Right atrium auricular region (tissue), 2 donors: ENCODE results near the gene ADGRV1. TPM values are rescaled to one million over a fixed set of nuclear protein-coding genes. Genes with fewer than 3 reads are reported as not detected.

Source experiments
- DNase-seq: peaks from one replicate; pipeline ENCODE4 v3.0.0-alpha.2; 2019; ENCODE audit warnings: low spot score
- H3K27ac ChIP-seq, 2 donors: fragments of 200-600 bp; sonication (generic); 1 replicate in 1 of 2; 2 replicates in 1 of 2; pipeline ENCODE4 v1.5.1; 2016 to 2019
- H3K27me3 ChIP-seq, 2 donors: fragments of 200-600 bp; sonication (generic); one replicate each; pipeline versions ENCODE4 v1.5.1 to v1.6.0; 2017 to 2019
- H3K36me3 ChIP-seq: fragments of 200-600 bp; sonication (generic); one replicate; pipeline ENCODE4 v1.5.1; 2016
- H3K4me1 ChIP-seq, 2 donors: fragments of 200-600 bp; sonication (generic); one replicate each; pipeline versions ENCODE4 v1.5.1 to v1.6.0; 2017 to 2019
- H3K4me3 ChIP-seq, 2 donors: fragments of 200-600 bp; sonication (generic); 1 replicate in 1 of 2; 2 replicates in 1 of 2; pipeline ENCODE4 v1.5.1; 2017 to 2019; ENCODE audit warnings: mild to moderate bottlenecking in 1 of 2, moderate library complexity in 1 of 2
- H3K9me3 ChIP-seq, 2 donors: fragments of 200-600 bp; sonication (generic); one replicate each; pipeline ENCODE4 v1.5.1; 2019
- CTCF ChIP-seq, 2 donors: fragments of 200-600 bp; sonication (generic); IDR thresholded peaks; one replicate each; pipeline ENCODE4 v1.5.1; 2019; ENCODE audit warnings: antibody characterized with exemption in 2 of 2
- total RNA-seq, 2 donors: library from RNA; depleted of rRNA; stranded (reverse); fragments of >200 nt; gene quantifications; one replicate each; pipeline ENCODE4 v1.1.0, GENCODE V29; 2016

Gene ADGRV1
- total RNA-seq, 2 donors from 2014 or later, result 1.4 to 1.8 TPM

GRCh38 chr5:91022518-91022917, 463.9 kb downstream of the ADGRV1 start:
- no peak overlapping the region for H3K27ac ChIP-seq
- no peak for TF ChIP-seq CTCF (IDR thresholded peaks at IDR 0.05)

GRCh38 chr5:91024206-91024605, 465.6 kb downstream of the ADGRV1 start:
- Histone ChIP-seq H3K4me3 (no peak overlapping the region), H3K27me3 (no peaks in the 10 kb centered on the region), H3K9me3 (no peaks in the 10 kb centered on the region), H3K27ac (no peak overlapping the region), H3K4me1 (no peaks in the 10 kb centered on the region), H3K36me3 (no peaks in the 10 kb centered on the region)
- no peak for TF ChIP-seq CTCF (IDR thresholded peaks at IDR 0.05)
- DNase-seq, result no peak

More at GRCh38 chr5:91022518-91022917, 463.9 kb downstream of the ADGRV1 start:
- Histone ChIP-seq H3K4me1 (no peaks in the 10 kb centered on the region), H3K36me3 (no peaks in the 10 kb centered on the region), H3K27me3 (no peaks in the 10 kb centered on the region), H3K9me3 (no peaks in the 10 kb centered on the region), H3K4me3 (no peak overlapping the region)
- no peak for DNase-seq

- no peak for TF ChIP-seq CTCF (IDR thresholded peaks at IDR 0.05)
- H3K36me3 ChIP-seq, result no peaks in the 10 kb centered on the region
- DNase-seq, result no peak
- H3K4me3 ChIP-seq, result no peak overlapping the region
- H3K4me1 ChIP-seq, result no peaks in the 10 kb centered on the region
- H3K9me3 ChIP-seq, result no peaks in the 10 kb centered on the region
- H3K27ac ChIP-seq, result no peak overlapping the region
- no peaks in the 10 kb centered on the region for H3K27me3 ChIP-seq
Measured at GRCh38 chr5:91024727-91025126, 466.1 kb downstream of the ADGRV1 start.

- no peak overlapping the region for H3K4me3 ChIP-seq
- H3K4me1 ChIP-seq, result no peaks in the 10 kb centered on the region
- TF ChIP-seq CTCF (IDR thresholded peaks at IDR 0.05), result no peak
- H3K27me3 ChIP-seq, result no peaks in the 10 kb centered on the region
- no peak for DNase-seq
- no peaks in the 10 kb centered on the region for H3K9me3 ChIP-seq
- H3K27ac ChIP-seq, result no peak overlapping the region
- no peaks in the 10 kb centered on the region for H3K36me3 ChIP-seq
Measured at GRCh38 chr5:91025449-91025848, 466.9 kb downstream of the ADGRV1 start.

- no peak for TF ChIP-seq CTCF (IDR thresholded peaks at IDR 0.05)
- Histone ChIP-seq H3K27me3 (no peaks in the 10 kb centered on the region), H3K36me3 (no peaks in the 10 kb centered on the region), H3K27ac (no peak overlapping the region), H3K4me1 (no peaks in the 10 kb centered on the region), H3K9me3 (no peaks in the 10 kb centered on the region), H3K4me3 (no peak overlapping the region)
- no peak for DNase-seq
Measured at GRCh38 chr5:91025956-91026355, 467.4 kb downstream of the ADGRV1 start.

GRCh38 chr5:91026466-91026865, 467.9 kb downstream of the ADGRV1 start:
- H3K4me3 ChIP-seq, result no peak overlapping the region
- no peak overlapping the region for H3K27ac ChIP-seq
- TF ChIP-seq CTCF (IDR thresholded peaks at IDR 0.05), result no peak
- H3K27me3 ChIP-seq, result no peaks in the 10 kb centered on the region
- no peak for DNase-seq
- H3K36me3 ChIP-seq, result no peaks in the 10 kb centered on the region
- no peaks in the 10 kb centered on the region for H3K4me1 ChIP-seq
- no peaks in the 10 kb centered on the region for H3K9me3 ChIP-seq
